NCI-H187 treated with DMSO at 0.1 percent for 48 hours (cell line): ENCODE measurements around the gene TRPM3.

ENCODE experiments used
- DNase-seq: peaks from one replicate; lab custom pipeline; 2025; lab: John Stamatoyannopoulos, UW

The TRPM3 gene

GRCh38 chr9:71121275-71122021, at the start of gene TRPM3:
TSS of gene TRPM3 (minus strand) at chr9:71121621. CDS start at chr9:71121354, 267 bp downstream.
- no peak for DNase-seq

DNA sequence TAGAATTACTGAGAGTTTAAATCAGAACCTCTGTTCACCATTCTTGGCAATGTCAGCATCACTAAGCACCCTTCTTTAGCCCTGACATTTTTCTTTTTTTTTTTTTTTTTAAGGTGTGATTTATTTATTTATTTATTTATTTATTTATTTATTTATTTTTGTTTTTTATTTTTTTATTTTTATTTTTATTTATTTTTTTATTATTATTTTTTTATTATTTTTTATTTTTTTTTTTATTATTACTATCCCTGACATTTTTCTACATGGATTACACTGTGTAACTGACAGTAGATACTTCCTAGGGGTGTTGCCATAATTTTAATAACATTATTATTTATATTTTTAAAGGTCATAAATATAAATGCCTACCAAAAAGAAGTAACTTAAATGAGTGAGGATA, 47.0 kb upstream of the TRPM3 start:
- DNase-seq, result no peak

GRCh38 chr9:71162126-71162525, 40.7 kb upstream of the TRPM3 start:
- DNase-seq, result no peak

DNA sequence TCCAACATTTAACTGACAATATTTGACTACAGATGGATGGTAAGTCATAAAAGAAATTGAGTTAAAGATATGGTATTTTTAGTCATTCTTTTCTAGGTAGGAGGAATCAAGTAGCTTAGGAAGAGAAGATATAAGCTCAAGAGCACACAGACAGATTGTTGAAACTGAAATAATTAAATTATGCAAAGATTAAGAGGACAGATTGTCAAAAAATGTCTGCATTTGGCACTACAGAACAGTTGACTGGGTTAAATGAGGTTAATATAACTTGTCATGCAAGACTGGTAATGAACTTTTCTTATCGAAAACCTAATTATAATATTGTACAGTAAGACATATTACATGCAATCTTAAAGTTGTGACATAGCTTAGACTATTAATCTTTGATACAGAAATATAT, 36.3 kb upstream of the TRPM3 start:
- DNase-seq, result no peak

DNA sequence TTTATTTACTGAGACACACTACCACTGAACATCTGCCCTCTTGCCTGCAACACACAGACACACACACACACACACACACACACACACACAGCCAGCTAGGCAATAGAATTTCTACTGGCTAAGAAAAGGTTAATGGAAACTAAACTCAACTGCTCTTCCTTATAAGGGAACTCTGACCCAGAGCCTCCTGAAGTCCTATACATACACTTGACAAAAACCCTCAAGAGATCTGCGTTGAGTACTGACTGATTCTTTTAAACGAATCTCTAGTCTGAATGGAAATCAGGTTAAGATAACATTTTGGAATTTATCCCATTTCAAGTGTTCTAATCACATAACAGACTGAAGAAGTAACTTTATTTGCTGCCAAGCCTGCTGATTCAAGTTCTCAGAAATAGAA, 25.9 kb upstream of the TRPM3 start:
- no peak for DNase-seq

DNA sequence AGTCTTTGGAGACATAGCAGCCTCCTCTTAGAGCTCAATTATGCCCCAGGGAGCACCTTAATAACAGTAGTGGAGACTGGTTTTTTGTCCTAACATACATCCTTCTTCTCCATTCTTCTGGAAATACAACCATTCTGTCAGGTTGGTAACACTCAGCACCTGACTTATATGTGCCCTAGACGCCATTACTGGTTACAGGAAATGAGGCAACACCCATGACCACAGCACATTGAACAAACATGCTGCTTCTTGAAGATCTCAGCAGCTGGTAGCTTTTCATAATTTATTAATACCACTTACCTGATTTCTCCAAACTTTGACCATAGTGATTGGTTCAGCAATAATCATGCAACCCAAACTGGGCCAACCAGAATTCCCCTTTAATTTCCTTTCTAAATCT, 25.1 kb upstream of the TRPM3 start:
- no peak for DNase-seq

GRCh38 chr9:71145179-71145578, 23.8 kb upstream of the TRPM3 start:
- no peak for DNase-seq

GRCh38 chr9:71144495-71144894, 23.1 kb upstream of the TRPM3 start:
- no peak for DNase-seq

DNA sequence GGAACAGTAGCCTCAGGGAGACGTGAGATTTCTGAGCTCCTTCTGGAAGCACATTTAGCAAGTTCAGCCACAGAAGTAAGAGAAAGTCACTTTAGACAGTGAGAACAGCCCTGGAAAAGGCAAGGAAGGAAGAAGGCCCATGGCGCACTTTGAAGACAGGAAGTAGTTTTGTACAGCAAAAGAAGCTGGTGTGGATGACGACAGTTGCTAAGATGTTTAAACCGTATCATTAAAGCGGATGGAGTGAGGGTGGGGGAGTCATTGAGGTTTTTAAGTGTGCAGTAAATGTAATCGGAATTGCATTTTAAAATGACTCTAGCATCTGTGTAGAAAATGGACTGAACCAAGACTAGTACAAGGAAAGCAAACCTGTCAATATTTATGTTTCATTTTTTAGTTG, 15.3 kb upstream of the TRPM3 start:
- DNase-seq, result no peak

DNA sequence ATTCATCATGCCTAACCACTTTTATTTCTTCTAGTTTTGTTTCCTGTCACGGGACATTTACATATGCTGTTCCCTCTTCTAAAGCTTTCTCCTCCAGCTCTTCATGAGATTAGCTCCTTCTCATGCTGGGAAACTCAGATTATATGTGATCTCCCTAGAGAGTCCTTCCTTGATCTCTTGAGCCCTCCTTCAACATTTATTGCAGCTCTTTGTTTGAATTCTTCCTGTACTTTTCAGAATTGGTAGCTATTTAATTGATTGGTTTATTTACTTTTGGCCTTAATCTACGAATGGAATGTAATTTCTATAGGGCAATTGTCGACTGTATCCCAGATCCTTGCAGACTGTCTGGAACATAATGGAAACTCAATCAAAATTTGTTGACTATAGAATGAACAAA, 9.7 kb upstream of the TRPM3 start:
- DNase-seq, result no peak

DNA sequence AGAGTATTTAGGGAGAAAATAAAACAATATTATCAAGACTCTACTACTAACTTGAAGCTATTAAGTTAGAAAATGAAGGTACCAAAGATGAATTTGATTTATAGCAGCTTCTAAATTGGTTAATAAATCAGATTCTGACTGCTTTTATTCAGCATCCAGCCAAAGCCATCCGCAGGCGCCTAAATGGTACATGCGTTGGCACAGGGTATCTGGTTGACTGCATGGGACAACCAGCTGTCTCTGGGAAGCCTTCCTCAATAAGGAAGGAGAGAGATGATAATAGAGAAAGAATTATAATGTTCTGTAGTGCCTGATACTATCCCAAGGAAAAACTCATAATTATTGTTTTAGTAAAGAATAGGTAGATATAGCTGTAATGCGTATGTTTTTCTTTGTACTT, 9.1 kb upstream of the TRPM3 start:
- DNase-seq, result no peak

DNA sequence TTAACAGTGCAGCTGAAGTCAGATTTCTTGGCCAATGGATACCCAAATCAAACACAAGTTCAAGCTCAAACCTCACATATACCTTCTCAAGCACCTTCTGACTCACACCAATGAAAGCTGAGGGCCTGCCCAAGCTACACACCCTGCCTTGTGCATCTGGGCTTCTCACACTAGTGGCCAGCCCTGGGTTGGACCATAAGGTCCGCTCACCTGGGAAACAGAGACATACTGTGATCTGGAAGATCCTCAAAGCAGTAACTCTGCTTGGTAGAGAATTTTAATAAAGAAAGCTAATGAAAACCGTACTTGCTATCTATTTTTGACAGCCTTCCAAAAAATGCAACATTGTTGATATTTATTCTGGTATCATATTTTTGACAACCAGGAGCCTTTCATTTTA, 7.4 kb upstream of the TRPM3 start:
- no peak for DNase-seq

DNA sequence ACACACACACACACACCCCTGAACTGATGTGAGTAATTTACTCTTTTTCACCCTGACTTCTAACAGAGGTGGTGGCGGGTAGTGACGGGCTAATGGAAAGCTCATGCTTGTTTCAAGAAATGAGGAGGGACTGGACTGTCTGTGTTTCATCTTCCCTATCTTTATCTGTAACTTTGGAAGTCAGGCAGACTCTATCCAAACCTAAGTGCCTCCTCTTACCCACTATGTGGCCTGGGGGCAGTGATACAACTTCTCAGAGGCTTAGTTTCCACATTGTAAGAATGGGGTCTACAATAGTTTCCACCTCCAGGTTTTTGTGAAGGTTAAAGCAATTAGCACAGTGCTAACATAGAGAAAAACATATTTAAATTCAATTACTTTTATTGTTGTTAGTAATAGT, 5.9 kb upstream of the TRPM3 start:
- DNase-seq, result no peak

- DNase-seq, result no peak
Measured at GRCh38 chr9:71122421-71122820, 1.0 kb upstream of the TRPM3 start.

DNA sequence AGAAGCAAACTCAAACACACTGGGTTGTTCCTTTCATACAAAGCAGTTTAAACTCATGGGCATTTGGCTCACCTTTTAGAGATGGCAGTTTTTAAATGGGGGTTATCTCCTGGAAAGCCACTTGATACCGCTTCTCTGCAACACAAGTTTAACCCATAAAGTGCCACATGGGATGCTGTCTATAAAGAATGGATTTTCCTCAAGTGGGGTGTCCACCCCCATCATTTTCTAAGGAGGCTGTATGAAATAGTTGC, 528 bp upstream of the TRPM3 start:
- no peak for DNase-seq

- no peak for DNase-seq
Measured at GRCh38 chr9:71120501-71121247, 747 bp downstream of the TRPM3 start.

DNA sequence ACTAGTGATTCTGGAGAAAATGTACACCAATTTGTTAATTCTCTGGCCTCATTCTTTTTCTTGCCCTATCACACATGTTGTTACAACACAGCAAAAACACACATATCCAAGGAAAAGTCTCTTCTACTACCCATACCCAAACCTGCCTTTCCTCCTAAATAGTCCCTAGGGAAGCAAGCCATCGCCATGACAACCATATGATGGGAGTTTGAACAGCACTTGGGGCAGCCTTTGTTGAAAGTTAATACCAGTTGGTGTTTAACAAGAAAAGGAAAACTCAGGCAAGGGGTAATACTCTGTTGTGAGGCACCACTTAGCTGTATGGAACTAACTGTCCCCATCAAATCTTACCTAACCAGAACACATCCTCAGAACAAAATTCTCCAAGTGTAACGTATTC, 1.7 kb downstream of the TRPM3 start:
- DNase-seq, result no peak

DNA sequence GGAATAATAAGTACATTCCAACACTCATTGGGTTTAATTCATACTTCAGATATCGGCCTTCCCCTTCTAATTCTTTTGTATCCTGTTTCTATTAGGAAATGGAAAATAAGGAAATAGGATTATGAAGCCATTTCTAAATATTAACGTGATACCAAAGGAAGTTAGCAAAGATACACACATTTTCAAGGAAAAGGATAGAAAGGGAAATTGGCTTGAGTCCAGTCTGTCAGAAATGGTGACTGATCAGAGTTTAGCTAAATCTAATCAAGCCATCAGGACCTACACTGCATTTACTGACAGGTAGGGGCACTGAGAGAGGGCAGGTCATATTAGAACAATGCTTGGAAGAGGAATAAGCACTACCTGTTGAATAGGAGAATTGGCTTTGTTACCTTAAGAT, 3.1 kb downstream of the TRPM3 start:
- no peak for DNase-seq

DNA sequence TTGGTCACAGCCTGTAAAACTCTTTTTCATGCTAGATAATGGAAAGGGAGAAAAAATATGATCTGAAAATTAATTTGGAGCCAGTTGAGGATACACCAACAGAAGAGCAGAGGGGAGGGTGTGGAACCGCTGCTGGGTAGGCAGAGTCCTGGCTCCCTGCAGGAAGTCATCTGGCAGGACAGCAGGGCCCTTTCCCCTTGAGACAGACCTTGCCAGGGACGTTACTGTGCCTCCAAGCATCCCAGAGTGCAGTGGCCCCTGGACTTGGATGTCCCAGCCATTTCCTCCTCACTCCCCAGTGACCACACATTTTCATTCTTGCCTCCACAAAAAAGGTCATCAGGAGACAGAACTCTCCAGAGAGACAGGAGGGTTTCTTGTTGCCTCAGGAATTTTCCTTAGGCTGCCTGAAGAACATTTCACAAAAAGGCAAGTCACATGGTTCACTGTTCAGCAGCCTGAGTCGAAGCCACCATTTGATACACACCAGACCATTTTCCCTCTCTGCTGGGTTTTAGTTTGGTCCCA, 5.9 kb downstream of the TRPM3 start:
- DNase-seq, result no peak

DNA sequence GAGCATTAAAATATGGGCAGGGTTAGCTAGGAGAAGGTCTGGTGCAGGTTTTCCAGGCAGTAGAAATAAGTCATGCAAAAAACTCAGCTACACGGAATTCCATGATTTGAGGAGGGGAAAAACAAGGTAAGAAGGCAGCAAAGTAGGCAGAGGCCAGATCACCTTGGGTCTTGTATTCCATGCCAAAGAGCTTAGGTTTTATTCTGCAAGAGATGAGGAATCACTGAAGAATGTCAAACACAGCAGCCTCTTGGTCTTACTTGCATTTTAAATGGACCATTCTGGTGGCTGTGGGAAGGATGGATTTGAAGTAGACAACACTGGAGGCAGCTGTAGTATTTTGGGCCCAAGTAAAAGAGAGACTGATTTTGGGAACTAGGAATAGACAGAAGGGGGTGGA, 8.6 kb downstream of the TRPM3 start:
- no peak for DNase-seq

- no peak for DNase-seq
Measured at GRCh38 chr9:71108937-71109336, 12.5 kb downstream of the TRPM3 start.

DNA sequence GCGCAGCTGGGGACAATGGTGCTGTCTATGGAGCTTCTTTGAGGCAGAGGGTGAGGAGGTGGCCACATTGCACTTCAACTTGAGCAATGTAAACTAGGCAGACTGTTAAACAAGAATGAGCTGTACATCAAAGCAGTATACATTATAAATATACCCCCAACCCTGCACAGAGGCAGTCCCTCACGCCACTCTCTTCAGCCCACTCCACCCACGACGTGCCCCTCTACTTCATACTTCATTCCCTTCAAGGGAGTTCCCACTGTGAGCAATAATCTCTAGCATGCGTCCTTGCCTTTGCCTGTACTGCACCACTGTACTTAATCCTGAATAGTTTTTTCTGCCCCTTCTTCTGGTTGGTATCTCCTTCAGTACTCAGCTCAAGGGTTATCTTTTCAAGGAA, 14.4 kb downstream of the TRPM3 start:
- no peak for DNase-seq

DNA sequence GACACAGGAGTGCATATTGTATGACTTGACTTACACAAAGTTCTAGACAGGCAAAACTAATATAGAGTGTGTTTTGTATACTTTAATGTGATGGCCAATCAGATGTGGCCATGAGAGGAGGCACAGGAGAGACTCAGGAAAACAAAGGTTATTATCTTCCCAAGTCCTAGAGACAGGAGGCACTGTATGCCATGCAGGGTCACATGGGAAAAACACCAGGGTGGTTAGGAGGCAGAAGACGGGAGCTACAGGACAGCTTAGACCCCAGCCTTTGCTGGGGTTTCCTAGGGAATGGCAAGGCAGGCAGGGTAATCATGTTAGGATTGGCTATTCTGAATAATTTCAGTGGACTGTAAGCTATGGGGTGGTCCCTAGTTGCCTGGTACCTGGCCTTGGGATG, 16.2 kb downstream of the TRPM3 start:
- no peak for DNase-seq

- no peak for DNase-seq
Measured at GRCh38 chr9:71098801-71099200, 22.6 kb downstream of the TRPM3 start.
